ENCODE results near the gene PLEKHG5. TPM values are rescaled to one million over a fixed set of nuclear protein-coding genes. Genes with fewer than 3 reads are reported as not detected.

Gene PLEKHG5
- total RNA-seq, 2 experiments from 2014 or later = 5.0 to 6.1 TPM

DNA sequence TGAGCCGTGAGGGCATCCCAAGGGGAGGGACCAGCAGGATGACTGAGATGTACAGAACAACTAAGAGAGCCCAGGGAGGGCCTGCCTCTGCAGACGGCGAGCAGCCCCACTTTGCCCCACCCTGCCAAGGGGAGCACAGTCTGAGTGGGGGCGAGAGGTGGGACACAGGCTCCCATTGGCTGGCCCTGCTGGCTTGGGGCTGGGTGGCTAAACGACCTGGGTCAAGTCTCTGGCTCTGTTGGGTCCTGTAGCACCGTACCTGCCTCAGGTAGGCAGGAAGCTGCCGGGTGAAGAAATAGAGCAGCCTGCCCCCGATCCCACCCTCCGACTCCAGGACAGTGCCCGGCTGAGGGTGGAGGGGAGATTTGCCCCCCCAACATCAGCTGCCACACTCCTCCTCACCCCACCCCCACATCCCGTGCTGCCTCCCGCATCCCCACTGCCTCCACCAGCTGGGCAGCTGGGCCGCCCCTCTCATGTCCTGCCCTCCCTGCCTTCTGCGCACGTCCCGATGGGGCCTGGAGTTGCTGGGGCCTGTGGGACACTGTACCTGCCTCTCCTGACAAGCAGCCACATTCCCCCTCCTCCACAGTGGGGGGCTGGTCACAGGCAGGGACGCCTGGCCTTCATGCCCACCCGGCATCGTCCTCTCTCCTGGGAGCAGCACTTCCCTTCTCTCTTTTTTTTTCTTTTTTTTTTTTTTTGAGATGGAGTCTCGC lies 12.6 kb upstream of the PLEKHG5 start:
- Mint-ChIP-seq H3K9me3 (no peaks in the 10 kb centered on the region), H3K27ac (no peak overlapping the region), H3K36me3 (ENCODE audit: low read depth) (no peaks in the 10 kb centered on the region), H3K27me3 (peaks cover 10% of the 10 kb centered on the region), H3K4me3 (no peak overlapping the region), H3K4me1 (ENCODE audit: low read depth) (no peaks in the 10 kb centered on the region)
- Histone ChIP-seq H3K36me3 (ENCODE audit: insufficient read depth, low read length) (no peaks in the 10 kb centered on the region), H3K4me1 (ENCODE audit: insufficient read depth, low read length) (no peaks in the 10 kb centered on the region), H3K9me3 (ENCODE audit: control insufficient read depth in 1 of 2, insufficient read depth in 1 of 2, low read length in 2 of 2) (peaks cover 0 to 3% of the 10 kb centered on the region in 2 experiments), H3K27ac (ENCODE audit: low read depth in 1 of 2, low read length in 2 of 2) (no peak overlapping the region), H3K4me3 (ENCODE audit: low read length) (no peak overlapping the region), H3K27me3 (ENCODE audit: control insufficient read depth in 1 of 2, insufficient read depth in 2 of 2, low read length in 2 of 2) (peaks cover 0 to 6% of the 10 kb centered on the region in 2 experiments)
- CTCF ChIA-PET = no interaction called here
- ATAC-seq (ENCODE audit: poor library complexity) = no peak
- DNase-seq = no peak
- TF ChIP-seq, protein P1, sequence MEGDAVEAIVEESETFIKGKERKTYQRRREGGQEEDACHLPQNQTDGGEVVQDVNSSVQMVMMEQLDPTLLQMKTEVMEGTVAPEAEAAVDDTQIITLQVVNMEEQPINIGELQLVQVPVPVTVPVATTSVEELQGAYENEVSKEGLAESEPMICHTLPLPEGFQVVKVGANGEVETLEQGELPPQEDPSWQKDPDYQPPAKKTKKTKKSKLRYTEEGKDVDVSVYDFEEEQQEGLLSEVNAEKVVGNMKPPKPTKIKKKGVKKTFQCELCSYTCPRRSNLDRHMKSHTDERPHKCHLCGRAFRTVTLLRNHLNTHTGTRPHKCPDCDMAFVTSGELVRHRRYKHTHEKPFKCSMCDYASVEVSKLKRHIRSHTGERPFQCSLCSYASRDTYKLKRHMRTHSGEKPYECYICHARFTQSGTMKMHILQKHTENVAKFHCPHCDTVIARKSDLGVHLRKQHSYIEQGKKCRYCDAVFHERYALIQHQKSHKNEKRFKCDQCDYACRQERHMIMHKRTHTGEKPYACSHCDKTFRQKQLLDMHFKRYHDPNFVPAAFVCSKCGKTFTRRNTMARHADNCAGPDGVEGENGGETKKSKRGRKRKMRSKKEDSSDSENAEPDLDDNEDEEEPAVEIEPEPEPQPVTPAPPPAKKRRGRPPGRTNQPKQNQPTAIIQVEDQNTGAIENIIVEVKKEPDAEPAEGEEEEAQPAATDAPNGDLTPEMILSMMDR (IDR thresholded peaks at IDR 0.05) = no peak
- intact Hi-C loops (cut with DNase I, micrococcal nuclease) = no loop called here
- POLR2A ChIA-PET = no interaction called here

DNA sequence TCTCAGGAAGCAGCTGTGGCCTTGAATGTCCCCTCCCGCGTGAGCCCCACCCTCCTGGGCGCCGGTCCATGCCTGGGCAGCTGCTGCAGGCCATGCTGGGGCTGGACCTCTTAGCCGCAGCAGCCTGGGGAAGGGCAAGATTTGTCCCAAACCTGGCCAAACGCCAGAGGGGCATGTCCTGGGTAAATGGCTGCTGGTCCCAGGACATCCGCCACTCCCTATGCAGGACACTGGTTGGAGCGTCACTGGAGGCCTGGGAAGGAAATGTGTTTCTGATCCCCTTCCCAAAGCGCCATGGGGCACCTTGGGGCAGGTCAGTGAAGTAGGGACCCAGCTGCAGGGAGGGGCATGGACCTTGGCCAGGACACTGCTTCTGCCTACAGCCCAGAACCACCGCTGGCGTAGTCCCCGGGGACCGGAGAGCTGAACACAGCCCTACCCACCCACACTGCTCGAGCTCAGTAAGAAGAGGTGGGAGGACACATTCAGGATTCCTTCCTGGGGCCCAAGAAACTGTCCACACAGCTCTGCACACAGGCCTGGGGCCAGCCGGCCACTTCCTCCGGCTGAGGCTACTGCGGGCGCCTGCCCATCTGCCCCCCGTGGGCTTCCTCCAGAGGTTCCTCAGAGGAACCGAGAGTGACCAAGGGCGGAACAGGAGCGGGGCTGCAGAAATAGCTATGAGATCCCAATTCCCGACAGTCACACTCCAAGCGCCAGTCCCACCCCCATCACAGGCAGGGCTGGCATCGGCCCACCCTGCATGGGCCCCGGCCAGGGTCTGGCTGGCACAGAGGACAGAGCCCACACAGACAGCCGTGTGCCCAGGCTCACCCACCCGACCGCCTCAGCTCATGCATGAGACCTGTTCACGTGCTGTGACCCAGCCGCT lies 10.8 kb upstream of the PLEKHG5 start:
- TF ChIP-seq, protein P1 (IDR thresholded peaks at IDR 0.05) = no peak
- Histone ChIP-seq H3K36me3 (ENCODE audit: insufficient read depth, low read length) (no peaks in the 10 kb centered on the region), H3K4me1 (ENCODE audit: insufficient read depth, low read length) (peaks cover 14% of the 10 kb centered on the region), H3K27ac (ENCODE audit: low read depth in 1 of 2, low read length in 2 of 2) (no peak overlapping the region), H3K9me3 (ENCODE audit: control insufficient read depth in 1 of 2, insufficient read depth in 1 of 2, low read length in 2 of 2) (no peaks in the 10 kb centered on the region), H3K4me3 (ENCODE audit: low read length) (no peak overlapping the region), H3K27me3 (ENCODE audit: control insufficient read depth in 1 of 2, insufficient read depth in 2 of 2, low read length in 2 of 2) (peaks cover 0 to 5% of the 10 kb centered on the region in 2 experiments)
- CTCF ChIA-PET = no interaction called here
- intact Hi-C loops (cut with DNase I, micrococcal nuclease) = no loop called here
- Mint-ChIP-seq H3K27me3 (peaks cover 14% of the 10 kb centered on the region), H3K27ac (no peak overlapping the region), H3K4me3 (no peak overlapping the region), H3K9me3 (no peaks in the 10 kb centered on the region), H3K4me1 (ENCODE audit: low read depth) (peaks cover 8% of the 10 kb centered on the region), H3K36me3 (ENCODE audit: low read depth) (no peaks in the 10 kb centered on the region)
- DNase-seq = no peak
- POLR2A ChIA-PET = no interaction called here
- no peak for ATAC-seq (ENCODE audit: poor library complexity)

DNA sequence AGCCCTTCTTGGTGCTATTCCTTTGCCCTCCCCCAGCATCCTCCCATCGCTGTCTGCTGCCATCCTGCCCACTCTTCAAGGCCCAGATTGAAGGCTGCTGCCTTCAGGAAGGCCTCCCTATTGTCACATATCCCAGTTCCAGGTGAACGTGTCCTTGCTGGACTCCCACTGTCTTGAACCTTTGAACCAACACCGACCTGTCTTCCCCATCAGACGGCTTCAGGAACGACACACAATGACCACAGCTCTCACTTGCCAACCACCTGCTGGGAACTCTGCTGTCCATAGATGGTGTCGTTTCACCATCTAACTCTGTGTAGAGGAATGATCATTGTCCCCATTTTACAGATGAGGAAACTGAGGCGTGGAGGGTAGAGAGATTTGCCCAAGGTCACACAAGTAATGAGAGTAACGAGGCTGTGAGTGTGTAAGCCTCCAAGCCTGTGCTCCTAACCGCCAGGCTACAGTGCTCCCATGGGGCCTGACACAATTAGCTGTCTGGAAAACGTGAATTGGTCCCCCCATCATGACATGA lies 9.9 kb upstream of the PLEKHG5 start:
- peaks cover 21% of the 10 kb centered on the region for H3K4me1 ChIP-seq (ENCODE audit: insufficient read depth, low read length)
- no peak overlapping the region for H3K27ac Mint-ChIP-seq
- intact Hi-C loops (cut with DNase I, micrococcal nuclease) = no loop called here
- no peak overlapping the region for H3K27ac ChIP-seq (ENCODE audit: low read depth in 1 of 2, low read length in 2 of 2)
- no peaks in the 10 kb centered on the region for H3K36me3 ChIP-seq (ENCODE audit: insufficient read depth, low read length)
- CTCF ChIA-PET = no interaction called here
- H3K4me3 Mint-ChIP-seq = no peak overlapping the region
- no peak for ATAC-seq (ENCODE audit: poor library complexity)
- no peak overlapping the region for H3K4me3 ChIP-seq (ENCODE audit: low read length)
- H3K27me3 Mint-ChIP-seq = peaks cover 14% of the 10 kb centered on the region
- H3K9me3 ChIP-seq (ENCODE audit: control insufficient read depth in 1 of 2, insufficient read depth in 1 of 2, low read length in 2 of 2) = no peaks in the 10 kb centered on the region
- TF ChIP-seq, protein P1 (IDR thresholded peaks at IDR 0.05) = no peak
- DNase-seq = no peak
- no peaks in the 10 kb centered on the region for H3K9me3 Mint-ChIP-seq
- peaks cover 8% of the 10 kb centered on the region for H3K4me1 Mint-ChIP-seq (ENCODE audit: low read depth)
- no peaks in the 10 kb centered on the region for H3K36me3 Mint-ChIP-seq (ENCODE audit: low read depth)
- H3K27me3 ChIP-seq (ENCODE audit: control insufficient read depth in 1 of 2, insufficient read depth in 2 of 2, low read length in 2 of 2) = no peaks in the 10 kb centered on the region
- POLR2A ChIA-PET = no interaction called here

Measured in CD4-positive, alpha-beta T cell (primary cell).